IMR-90 (cell line): ENCODE measurements around the gene GM2A. TPM values are rescaled to one million over a fixed set of nuclear protein-coding genes. Genes with fewer than 3 reads are reported as not detected.

ENCODE experiments used
- ATAC-seq: fragments of 200-7000 bp; cut with Tn5 transposase; 2 replicates; pipeline ENCODE4 v1.9.1; 2020; ENCODE audit warnings: low read depth, mild to moderate bottlenecking, moderate library complexity
- BruUV-seq: library from RNA; stranded (reverse); fragments of 400-500 nt; replicated peaks from 2 replicates; lab custom pipeline; 2021; lab: Mats Ljungman, UMichigan
- CTCF ChIA-PET: fragments of 300-600 bp; formaldehyde crosslinking; extraction: SDS; loops from one replicate; lab custom pipeline; 2021; ENCODE audit warnings: antibody characterized with exemption; lab: Yijun Ruan, JAX
- POLR2A ChIA-PET: fragments of 300-600 bp; sonication (Branson Sonifier 250); formaldehyde crosslinking; loops from one replicate; lab custom pipeline; 2022; ENCODE audit warnings: antibody characterized with exemption; ENCODE audit not compliant: unreplicated experiment; lab: Charles Lee
- DNase-seq: peaks from one replicate; pipeline ENCODE4 v3.0.0; 2013
- H2AFZ ChIP-seq: replicated peaks from 2 replicates; pipeline ENCODE3; 2013; ENCODE audit warnings: low read length, mild to moderate bottlenecking; ENCODE audit not compliant: poor library complexity
- H2AK5ac ChIP-seq: 2 replicates; pipeline ENCODE4 v1.6.1; 2013; ENCODE audit warnings: low read depth, low read length, inconsistent platforms
- H2AK9ac ChIP-seq: replicated peaks from 2 replicates; pipeline ENCODE3; 2013; ENCODE audit warnings: mild to moderate bottlenecking, low read depth, low read length, moderate library complexity; ENCODE audit not compliant: poor library complexity
- H2BK120ac ChIP-seq: 2 replicates; pipeline ENCODE4 v1.6.1; 2013; ENCODE audit warnings: low read depth, low read length, inconsistent platforms
- H2BK15ac ChIP-seq: 3 replicates; pipeline ENCODE4 v1.6.1; 2013; ENCODE audit warnings: low read depth, low read length, inconsistent platforms
- H2BK20ac ChIP-seq: 2 replicates; pipeline ENCODE4 v1.6.1; 2013; ENCODE audit warnings: low read depth, mild to moderate bottlenecking, inconsistent platforms, low read length, moderate library complexity
- H2BK5ac ChIP-seq: 2 replicates; pipeline ENCODE4 v1.6.1; 2013; ENCODE audit warnings: mild to moderate bottlenecking, low read depth, low read length, inconsistent platforms; ENCODE audit not compliant: poor library complexity, severe bottlenecking
- H3K14ac ChIP-seq: replicated peaks from 2 replicates; pipeline ENCODE4 v1.6.1; 2013; ENCODE audit warnings: low read depth, low read length, inconsistent platforms
- H3K18ac ChIP-seq: 2 replicates; pipeline ENCODE4 v1.6.1; 2013; ENCODE audit warnings: low read depth, low read length, control low read depth
- H3K23ac ChIP-seq: 2 replicates; pipeline ENCODE4 v1.6.1; 2013; ENCODE audit warnings: low read depth, low read length, inconsistent platforms
- H3K27ac ChIP-seq: 2 replicates; pipeline ENCODE4 v1.5.1; 2013; ENCODE audit warnings: mild to moderate bottlenecking, control low read depth, low read length; ENCODE audit not compliant: insufficient read depth
- H3K27me3 ChIP-seq: 2 replicates; pipeline ENCODE4 v1.6.1; 2013; ENCODE audit warnings: low read length; ENCODE audit not compliant: control insufficient read depth, insufficient read depth
- H3K36me3 ChIP-seq: 2 replicates; pipeline ENCODE4 v1.6.1; 2013; ENCODE audit warnings: low read length, mixed read lengths; ENCODE audit not compliant: control insufficient read depth, insufficient read depth
- H3K4ac ChIP-seq: 2 replicates; pipeline ENCODE4 v1.6.1; 2013; ENCODE audit warnings: low read depth, low read length, inconsistent platforms
- H3K4me1 ChIP-seq: 2 replicates; pipeline ENCODE4 v1.6.1; 2013; ENCODE audit warnings: low read length, mixed read lengths; ENCODE audit not compliant: control insufficient read depth, insufficient read depth
- H3K4me2 ChIP-seq: 2 replicates; pipeline ENCODE4 v1.6.1; 2013; ENCODE audit warnings: low read depth, mild to moderate bottlenecking, control low read depth, low read length, moderate library complexity
- H3K4me3 ChIP-seq: 2 replicates; pipeline ENCODE4 v1.5.1; 2013; ENCODE audit warnings: low read depth, mild to moderate bottlenecking, control low read depth, low read length, moderate library complexity; ENCODE audit not compliant: insufficient read depth
- H3K56ac ChIP-seq: 2 replicates; pipeline ENCODE4 v1.6.1; 2013; ENCODE audit warnings: low read length, inconsistent platforms; ENCODE audit not compliant: insufficient read depth; ENCODE audit errors: extremely low read depth
- H3K79me1 ChIP-seq, 2 experiments: 2 replicates each; pipeline ENCODE4 v1.6.1; 2013; ENCODE audit warnings: low read length in 2 of 2, inconsistent platforms in 1 of 2, low read depth in 1 of 2
- H3K9ac ChIP-seq: 2 replicates; pipeline ENCODE4 v1.6.1; 2013; ENCODE audit warnings: low read depth, low read length, control low read depth
- H3K9me1 ChIP-seq: 2 replicates; pipeline ENCODE4 v1.6.1; 2013; ENCODE audit warnings: low read length, inconsistent platforms; ENCODE audit not compliant: insufficient read depth
- H3K9me3 ChIP-seq: 2 replicates; pipeline ENCODE4 v1.6.1; 2013; ENCODE audit warnings: low read length; ENCODE audit not compliant: control insufficient read depth, insufficient read depth
- H4K20me1 ChIP-seq: 2 replicates; pipeline ENCODE4 v1.6.1; 2013; ENCODE audit warnings: low read length, inconsistent platforms; ENCODE audit not compliant: insufficient read depth
- H4K5ac ChIP-seq: 2 replicates; pipeline ENCODE4 v1.6.1; 2013; ENCODE audit warnings: mild to moderate bottlenecking, low read depth, low read length, control low read depth
- H4K8ac ChIP-seq, 2 experiments: 2 replicates each; pipeline ENCODE4 v1.6.1; 2013; ENCODE audit warnings: low read depth in 2 of 2, low read length in 2 of 2, control low read depth in 1 of 2, inconsistent platforms in 1 of 2
- H4K91ac ChIP-seq: 2 replicates; pipeline ENCODE4 v1.6.1; 2013; ENCODE audit warnings: low read depth, low read length, inconsistent platforms; ENCODE audit not compliant: insufficient read depth
- CHD1 ChIP-seq: IDR thresholded peaks from 2 replicates; pipeline ENCODE4 v1.6.1; 2012; ENCODE audit warnings: low read depth, low read length, improper control_type of control experiment
- CTCF ChIP-seq: conservative IDR thresholded peaks from 2 replicates; pipeline ENCODE4 v1.5.1; 2012; ENCODE audit warnings: mild to moderate bottlenecking, low read depth, low read length, improper control_type of control experiment
- ELK1 ChIP-seq: fragments of 150-350 bp; IDR thresholded peaks from 2 replicates; pipeline ENCODE4 v1.6.1; 2016; ENCODE audit warnings: low read depth, mild to moderate bottlenecking, low read length, moderate library complexity, borderline replicate concordance
- FOS ChIP-seq: fragments of 150-350 bp; IDR thresholded peaks from 2 replicates; pipeline ENCODE4 v1.6.1; 2016; ENCODE audit warnings: low read depth, low read length
- MAFK ChIP-seq: IDR thresholded peaks from 2 replicates; pipeline ENCODE4 v1.6.1; 2012; ENCODE audit warnings: low read depth, low read length, improper control_type of control experiment
- RAD21 ChIP-seq: IDR thresholded peaks from 2 replicates; pipeline ENCODE4 v1.6.1; 2012; ENCODE audit warnings: low read length, improper control_type of control experiment
- WGBS, 2 experiments: methylation state at CpG; one replicate each; pipeline versions ENCODE4 v1.1.5 to v1.1.7; 2013; ENCODE audit warnings: missing lambda C conversion rate in 2 of 2; ENCODE audit not compliant: insufficient read length in 1 of 2; ENCODE audit errors: extremely low coverage in 2 of 2; 5-methylcytosine and 5-hydroxymethylcytosine counted together
- dilution Hi-C: fragments of 300-500 bp; cut with HindIII; formaldehyde crosslinking; loops from one replicate; pipeline ENCODE4 v1.14.3; 2018; ENCODE audit warnings: low sequenced_read_pairs; ENCODE audit not compliant: unreplicated experiment
- in situ Hi-C: fragments of 300-500 bp; cut with MboI; formaldehyde crosslinking; loops from 3 replicates; pipeline ENCODE4 v1.14.3; 2019; ENCODE audit warnings: low sequenced_read_pairs, inconsistent platforms, mixed read lengths
- intact Hi-C: fragments of 100-400 bp; cut with micrococcal nuclease; formaldehyde crosslinking; loops from 2 replicates; pipeline ENCODE4 v1.10.0; 2022
- polyA plus RNA-seq, 3 experiments: library from polyadenylated mRNA; depleted of rRNA; stranded (reverse); fragments of >200 nt; gene quantifications; 2 replicates each; pipeline ENCODE4 v1.2.3, GENCODE V29; 2012; ENCODE audit warnings: low replicate concordance in 1 of 3
- total RNA-seq: library from RNA; depleted of rRNA; stranded (reverse); fragments of >200 nt; gene quantifications from 2 replicates; pipeline ENCODE4 v1.2.3, GENCODE V29; 2012

The GM2A gene
- total and polyA plus RNA-seq, 2 of the 4 experiments (the other 2 are of a cell fraction): 13.8 to 18.5 TPM

GRCh38 chr5:151281001-151281639, 28.1 kb downstream of the GM2A start:
- no peaks in the 10 kb centered on the region for H3K79me1 ChIP-seq
- no peak overlapping the region for H3K27ac ChIP-seq
- no peak overlapping the region for H2BK15ac ChIP-seq
- H3K4me1 ChIP-seq: no peaks in the 10 kb centered on the region
- peaks cover 6% of the 10 kb centered on the region for H3K27me3 ChIP-seq
- ChIA-PET CTCF (no interaction called here), POLR2A (no interaction called here)
- H3K36me3 ChIP-seq: no peaks in the 10 kb centered on the region
- DNase-seq (no peak), ATAC-seq (no peak)
- no peak overlapping the region for H2BK20ac ChIP-seq
- H3K4ac ChIP-seq: no peak overlapping the region
- H4K8ac ChIP-seq: no peak overlapping the region
- in situ Hi-C loops: no loop called here
- H3K9me3 ChIP-seq: no peaks in the 10 kb centered on the region
- no peak overlapping the region for H3K4me3 ChIP-seq
- H3K4me2 ChIP-seq: no peak overlapping the region
- dilution Hi-C loops: no loop called here
- no peak overlapping the region for H2BK120ac ChIP-seq
- no TSS peak for BruUV-seq
- H3K23ac ChIP-seq: no peak overlapping the region
- H3K9me1 ChIP-seq: no peaks in the 10 kb centered on the region
- H2AK5ac ChIP-seq: no peak overlapping the region
- no peaks in the 10 kb centered on the region for H4K20me1 ChIP-seq
- H4K5ac ChIP-seq: no peak overlapping the region
- H2BK5ac ChIP-seq: no peak overlapping the region
- no peak overlapping the region for H2AK9ac ChIP-seq
- H3K56ac ChIP-seq: no peak overlapping the region
- no peak for TF ChIP-seq RAD21
- no peak for TF ChIP-seq MAFK
- no peak for TF ChIP-seq FOS
- no peak for TF ChIP-seq CHD1
- no peak for TF ChIP-seq ELK1
- no peak for TF ChIP-seq CTCF
- H3K14ac ChIP-seq: no peak overlapping the region
- WGBS, 2 experiments: 80% methylated on average over 6 of the region's 13 CpGs; no CpG with 5 or more reads in 1 of the 2 experiments
- intact Hi-C loops: no loop called here
- no peak overlapping the region for H3K9ac ChIP-seq
- H4K91ac ChIP-seq: no peak overlapping the region
- H2AFZ ChIP-seq: no peak overlapping the region
- H3K18ac ChIP-seq: no peak overlapping the region
